NB4 (cell line): Measurements from ENCODE around the gene ROBO1.

Experiments
- CTCF ChIP-seq: IDR thresholded peaks from one replicate; pipeline ENCODE4 v1.5.1; 2012; ENCODE audit warnings: low read depth, low read length
- POLR2A ChIP-seq: IDR thresholded peaks from 2 replicates; pipeline ENCODE4 v1.6.1; 2011; ENCODE audit warnings: mild to moderate bottlenecking; ENCODE audit not compliant: insufficient read length; ENCODE audit errors: extremely low read depth
- TF ChIP-seq, protein P1 (sequence below): IDR thresholded peaks from 2 replicates; pipeline ENCODE4 v1.6.1; 2011; ENCODE audit warnings: low read depth, low read length

DNA sequence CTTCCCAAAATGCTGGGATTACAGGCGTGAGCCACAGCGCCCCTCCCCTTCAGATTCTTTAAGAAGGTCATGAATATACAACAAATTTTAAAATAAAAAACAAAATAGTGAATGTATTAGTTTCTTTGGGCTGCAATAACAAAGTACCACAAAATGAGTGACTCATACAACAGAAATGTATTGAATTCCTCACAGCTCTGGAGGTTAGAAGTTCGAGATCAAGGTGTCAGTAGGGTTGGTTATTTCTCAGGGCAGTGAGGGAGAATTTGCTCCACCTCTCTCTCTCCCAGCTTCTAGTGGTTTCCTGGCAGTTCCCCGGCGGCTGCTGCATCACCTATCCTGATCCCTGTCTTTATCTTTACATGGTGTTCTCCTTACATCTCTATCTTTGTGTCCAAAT, 804.0 kb downstream of the ROBO1 start:
- TF ChIP-seq CTCF (no peak), POLR2A (no peak)
- TF ChIP-seq, protein P1, sequence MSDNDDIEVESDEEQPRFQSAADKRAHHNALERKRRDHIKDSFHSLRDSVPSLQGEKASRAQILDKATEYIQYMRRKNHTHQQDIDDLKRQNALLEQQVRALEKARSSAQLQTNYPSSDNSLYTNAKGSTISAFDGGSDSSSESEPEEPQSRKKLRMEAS = no peak
